Activated CD4-positive, alpha-beta T cell treated with anti-CD3 and anti-CD28 coated beads for 24 hours (primary cell): ENCODE measurements around the gene KLHL29.
"Not testable (repeated sequence)": the region's sequence is repeated elsewhere in the genome, so short reads cannot be mapped to it uniquely, and the experiment has no call there.

Experiments used
- DNase-seq, 2 donors: peaks; one replicate each; pipeline ENCODE4 v3.0.0-alpha.2; 2020; ENCODE audit warnings: low read depth in 2 of 2

KLHL29 gene

DNA sequence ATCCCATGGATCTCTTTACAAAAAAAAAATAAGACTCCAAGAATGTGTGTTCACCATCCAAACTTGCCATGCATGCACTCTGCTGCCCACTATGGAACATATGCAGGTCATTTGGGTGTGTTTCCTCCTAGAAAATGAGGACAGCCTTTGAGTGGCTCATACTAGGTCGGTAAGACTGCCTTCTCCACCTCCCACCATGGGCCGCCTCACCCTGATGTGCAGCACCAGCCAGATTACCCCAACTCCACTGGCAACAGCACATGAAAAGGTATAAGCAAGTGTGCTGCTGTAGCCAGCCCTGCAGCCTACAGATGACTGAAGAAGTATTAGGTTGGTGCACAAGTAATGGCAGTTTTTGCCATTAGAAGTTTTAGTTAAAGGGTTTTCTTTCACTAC, 327.8 kb downstream of the KLHL29 start:
- no peak for DNase-seq

- DNase-seq, result no peak
Observed at GRCh38 chr2:23713351-23713750, 328.4 kb downstream of the KLHL29 start.

GRCh38 chr2:23718931-23719700, 334.1 kb downstream of the KLHL29 start:
- DNase-seq, result no peak

DNA sequence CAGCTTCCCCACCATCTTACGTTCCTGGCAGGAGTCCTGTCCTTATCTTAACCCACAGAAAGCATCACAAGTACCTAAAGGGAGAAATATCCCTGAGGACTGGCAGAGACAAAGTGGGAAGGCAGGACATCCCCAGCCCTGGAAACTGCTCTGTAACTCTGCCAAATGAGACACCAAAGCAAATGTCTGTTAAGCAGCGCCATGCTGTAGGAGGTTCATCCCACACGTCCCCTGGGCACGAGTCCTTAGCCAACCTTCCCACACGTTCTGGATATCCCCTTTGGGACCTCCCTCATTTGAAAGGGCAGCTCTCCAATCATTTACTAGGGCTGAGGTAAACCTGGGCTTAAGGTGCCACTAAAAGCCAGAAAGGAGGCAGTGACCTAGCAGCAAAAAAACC, 334.7 kb downstream of the KLHL29 start:
- no peak for DNase-seq

DNA sequence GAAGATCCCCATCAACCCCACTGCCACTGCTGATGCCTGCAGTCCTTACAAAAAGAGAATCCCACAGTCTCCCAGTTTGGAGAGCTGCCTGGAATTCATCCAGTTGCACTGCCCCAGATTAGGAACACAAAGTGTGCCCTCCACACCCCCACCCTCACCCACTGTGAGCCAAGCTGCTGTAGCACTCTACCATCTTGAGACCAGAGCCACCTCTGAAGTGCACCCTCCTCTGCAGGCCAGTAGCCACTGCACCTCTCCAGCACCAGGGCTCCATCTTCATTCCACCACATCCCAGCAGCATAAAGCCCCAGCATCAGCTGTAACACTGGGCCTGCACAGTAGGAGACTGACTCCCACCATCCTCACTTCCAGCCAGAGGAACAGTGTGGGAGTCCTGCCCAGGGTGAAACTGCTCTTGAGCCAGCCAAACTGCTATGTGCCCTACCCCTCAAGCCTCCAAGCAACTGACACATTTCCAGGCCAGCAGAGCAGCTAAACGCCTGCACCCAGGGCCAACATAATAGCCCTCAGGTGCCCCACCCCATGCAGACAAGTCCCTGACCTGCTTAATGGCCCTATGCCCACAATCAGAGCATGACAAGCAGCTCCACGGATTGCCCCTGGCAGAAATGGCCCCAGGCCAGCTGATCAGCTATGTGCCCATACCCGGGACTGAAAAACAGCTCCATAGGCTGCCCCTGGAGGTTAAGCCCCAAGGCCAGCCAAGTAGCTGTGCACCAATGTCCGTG, 335.9 kb downstream of the KLHL29 start:
- DNase-seq, result no peak

DNA sequence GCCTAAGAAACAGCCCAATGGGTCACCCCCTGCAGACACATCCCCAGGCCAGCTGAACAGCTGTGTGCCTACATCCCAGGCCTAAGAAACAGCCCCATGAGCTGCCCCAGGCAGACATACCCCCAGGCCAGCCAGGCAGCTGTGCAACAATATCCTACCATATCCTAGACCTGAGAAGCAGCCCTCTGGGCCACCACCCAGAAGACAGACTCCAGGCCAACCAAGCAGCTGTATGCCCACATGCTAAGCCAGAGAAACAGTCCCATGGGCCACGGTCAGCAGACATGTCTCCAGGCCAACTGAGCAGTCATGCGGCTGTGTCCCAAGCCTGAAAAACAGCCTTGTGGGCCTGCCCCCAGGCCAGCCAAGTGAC, 336.5 kb downstream of the KLHL29 start:
- DNase-seq, result no peak

DNA sequence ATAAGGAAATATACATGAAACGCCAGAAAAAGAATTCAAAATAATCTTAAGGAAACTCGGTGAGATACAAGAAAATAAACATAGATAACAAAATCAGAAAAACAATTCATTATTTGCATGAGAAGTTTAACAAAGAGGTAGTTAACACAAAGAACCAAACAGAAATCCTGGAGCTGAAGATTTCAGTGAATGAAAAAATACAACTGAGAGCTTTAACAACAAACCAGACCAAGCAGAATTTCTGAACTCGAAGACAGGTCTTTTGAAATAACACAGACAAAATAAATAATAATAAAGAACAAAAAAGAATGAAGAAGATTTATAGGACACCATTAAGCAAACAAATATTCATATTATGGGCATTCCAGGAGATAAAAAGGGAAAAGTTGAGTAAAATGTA, 337.3 kb downstream of the KLHL29 start:
- DNase-seq, result no peak

DNA sequence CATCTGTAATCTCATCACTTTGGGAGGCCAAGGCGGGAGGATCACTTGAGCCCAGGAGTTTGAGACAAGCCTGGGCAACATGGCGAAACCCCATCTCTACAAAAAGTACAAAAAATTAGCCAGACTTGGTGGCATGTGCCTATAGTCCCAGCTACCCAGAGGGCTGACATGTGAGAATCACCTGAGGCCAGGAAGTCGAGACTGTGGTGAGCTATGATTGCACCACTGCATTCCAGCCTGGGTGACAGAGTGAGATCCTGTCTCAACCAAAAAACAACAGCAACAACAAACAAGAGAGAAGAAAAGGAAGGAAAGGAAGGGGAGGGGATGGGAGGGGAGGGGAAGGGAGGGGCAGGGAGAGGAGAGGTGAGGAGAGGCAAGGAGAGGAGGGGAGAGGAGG, 338.1 kb downstream of the KLHL29 start:
- not testable (repeated sequence) for DNase-seq

- DNase-seq, result no peak
Observed at GRCh38 chr2:23734416-23734815, 349.4 kb downstream of the KLHL29 start.

DNA sequence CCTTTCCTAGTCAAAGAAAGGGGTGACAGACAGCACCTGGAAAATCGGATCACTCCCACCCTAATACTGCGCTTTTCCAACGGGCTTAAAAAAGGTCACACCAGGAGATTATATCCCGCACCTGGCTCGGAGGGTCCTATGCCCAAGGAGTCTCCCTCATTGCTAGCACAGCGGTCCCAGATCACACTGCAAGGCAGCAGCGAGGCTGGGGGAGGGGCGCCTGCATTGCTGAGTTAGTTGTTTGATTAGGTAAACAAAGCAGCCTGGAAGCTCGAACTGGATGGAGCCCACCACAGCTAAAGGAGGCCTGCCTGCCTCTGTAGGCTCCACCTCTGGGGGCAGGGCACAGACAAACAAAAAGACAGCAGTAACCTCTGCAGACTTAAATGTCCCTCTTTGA, 351.8 kb downstream of the KLHL29 start:
- DNase-seq, result not testable (repeated sequence)

GRCh38 chr2:23745068-23745725, 360.2 kb downstream of the KLHL29 start:
- DNase-seq, result no peak

GRCh38 chr2:23745726-23746105, 360.7 kb downstream of the KLHL29 start:
- DNase-seq, result no peak

GRCh38 chr2:23746141-23746863, 361.3 kb downstream of the KLHL29 start:
- no peak for DNase-seq

DNA sequence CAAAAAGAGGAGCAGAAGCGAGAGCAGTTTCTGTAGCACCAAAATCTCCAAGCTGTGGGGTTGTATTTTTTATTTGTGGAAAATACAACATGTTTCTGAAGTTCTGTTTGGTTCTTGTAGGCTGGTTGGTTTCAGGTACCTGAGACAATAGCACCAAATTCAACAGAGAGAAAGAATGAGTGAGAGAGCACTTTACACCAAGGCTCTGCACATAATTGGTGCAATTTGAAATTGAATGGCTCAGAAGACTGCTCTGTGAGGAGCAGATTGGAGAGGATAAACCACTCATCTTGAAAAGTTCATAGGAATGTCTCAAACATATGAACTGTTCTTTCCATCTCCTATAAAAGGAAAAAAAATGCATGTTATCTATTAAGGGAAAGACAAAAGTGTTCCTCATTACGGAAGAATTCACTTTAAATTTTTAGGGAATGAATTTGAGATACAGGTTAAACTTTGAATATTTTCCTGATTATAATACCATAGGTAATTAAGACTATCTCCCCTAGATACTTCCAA, 366.8 kb downstream of the KLHL29 start:
- DNase-seq, result no peak

GRCh38 chr2:23753291-23754010, 368.5 kb downstream of the KLHL29 start:
- DNase-seq, result no peak

DNA sequence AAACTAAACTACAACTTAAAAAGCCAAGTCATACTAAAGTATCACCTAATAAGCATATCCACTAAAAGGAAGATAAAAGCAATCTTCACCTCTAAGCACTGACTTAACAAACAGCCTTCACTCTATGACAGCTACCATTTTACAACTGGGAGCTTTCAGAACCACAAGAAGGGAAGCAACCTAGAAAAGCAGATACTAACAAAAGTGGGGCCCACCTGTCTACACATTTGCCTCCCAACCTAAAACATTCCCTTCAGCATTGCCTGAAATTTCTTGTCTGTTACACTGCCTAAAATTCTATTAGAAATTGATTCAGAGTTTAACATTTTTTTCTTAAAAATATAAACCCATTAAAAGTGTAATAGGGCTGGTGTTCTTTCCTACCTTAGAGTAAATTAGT, 370.0 kb downstream of the KLHL29 start:
- no peak for DNase-seq

DNA sequence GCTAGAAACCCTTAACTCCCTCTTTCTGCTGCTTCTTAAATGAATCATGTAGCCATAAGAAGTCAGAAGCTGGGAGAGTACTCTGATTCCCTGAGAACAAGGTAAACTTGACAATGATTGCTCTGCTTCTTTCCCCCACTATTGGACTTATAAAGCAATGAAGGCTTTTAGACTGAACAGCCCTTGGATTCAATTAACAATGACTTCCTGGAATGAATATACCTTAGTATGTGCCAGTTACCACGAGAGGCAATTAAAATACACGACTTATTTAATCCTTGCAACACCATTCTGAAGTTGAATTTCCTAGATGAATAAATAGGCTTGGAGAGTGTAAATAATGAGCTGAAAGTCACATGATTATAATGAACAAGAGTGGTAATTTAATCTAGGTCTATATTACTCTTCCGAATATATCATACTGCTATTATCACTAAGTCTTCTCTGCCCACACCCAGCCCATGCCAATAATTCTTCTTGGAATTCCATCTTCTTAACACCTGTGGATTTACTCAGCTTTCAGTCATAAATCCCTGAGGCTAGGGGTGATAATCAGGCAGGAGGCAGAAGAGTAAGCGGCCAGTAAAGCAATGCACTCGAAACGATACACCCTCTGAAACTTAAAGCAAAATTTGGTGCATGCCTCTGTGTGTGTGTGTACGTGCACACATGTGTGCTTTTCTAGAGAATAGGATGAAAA, 371.8 kb downstream of the KLHL29 start:
- DNase-seq, result no peak

- no peak for DNase-seq
Observed at GRCh38 chr2:23757686-23758433, 372.9 kb downstream of the KLHL29 start.
